LNCaP clone FGC (cell line): Measurements from ENCODE around the gene BOLA3.

Experiments used
- DNase-seq: peaks from one replicate; pipeline ENCODE4 v3.0.0-alpha.2; 2011; ENCODE audit warnings: low read depth
- H3K4me3 ChIP-seq: 2 replicates; pipeline ENCODE4 v1.5.1; 2011; ENCODE audit warnings: mild to moderate bottlenecking, low read depth, low read length, control low read depth
- CTCF ChIP-seq: IDR thresholded peaks from 2 replicates; pipeline ENCODE4 v1.5.1; 2012; ENCODE audit warnings: mild to moderate bottlenecking; ENCODE audit not compliant: control insufficient read depth, insufficient read depth; ENCODE audit errors: extremely low read depth

BOLA3 gene

GRCh38 chr2:74186038-74186437 lies 38.3 kb upstream of the BOLA3 start:
- H3K4me3 ChIP-seq = no peak overlapping the region
- no peak for TF ChIP-seq CTCF
- DNase-seq = no peak

DNA sequence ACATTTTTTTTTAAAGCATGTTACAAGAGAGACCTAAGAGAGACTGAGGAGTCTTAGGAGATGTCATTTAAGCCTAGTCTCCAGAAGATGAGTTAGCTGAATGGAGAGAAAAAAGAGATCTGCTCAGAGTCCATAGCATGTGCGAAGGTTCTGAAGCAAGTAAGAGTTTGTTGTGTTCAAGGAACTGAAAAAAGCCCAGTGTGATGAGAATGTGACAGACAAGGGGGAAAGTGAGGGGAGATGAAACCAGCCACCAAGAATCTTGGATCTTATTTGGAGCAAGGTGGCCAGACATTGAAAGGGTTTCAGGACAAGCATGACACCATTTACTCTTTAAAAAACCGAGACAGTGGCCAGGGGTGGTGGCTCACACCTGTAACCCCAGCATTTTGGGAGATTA lies 36.2 kb upstream of the BOLA3 start:
- H3K4me3 ChIP-seq = no peak overlapping the region
- no peak for DNase-seq
- no peak for TF ChIP-seq CTCF

DNA sequence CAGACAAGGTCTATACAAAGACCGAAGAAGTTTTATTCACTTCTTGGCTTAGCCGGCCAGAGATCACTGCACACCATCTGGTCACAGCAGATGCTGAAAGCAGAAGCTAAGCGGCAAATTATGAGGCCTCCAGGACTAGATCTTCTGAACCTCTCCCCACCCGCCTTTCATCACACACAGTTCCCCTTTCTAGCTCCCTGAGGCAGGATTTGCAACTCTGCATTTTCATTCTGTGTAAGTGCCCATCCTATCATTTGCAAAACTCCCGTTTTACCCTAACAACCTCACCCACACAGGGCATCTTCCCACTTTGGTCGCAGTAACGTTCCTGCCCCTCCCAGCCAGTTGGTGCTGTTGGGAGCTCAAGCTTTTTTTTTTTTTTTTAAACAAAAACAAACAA lies 34.0 kb upstream of the BOLA3 start:
- no peak overlapping the region for H3K4me3 ChIP-seq
- no peak for TF ChIP-seq CTCF
- DNase-seq = no peak

- no peak for TF ChIP-seq CTCF
- peak overlapping the region; percentile 82 for H3K4me3 ChIP-seq
- no peak for DNase-seq
Measured at GRCh38 chr2:74179063-74179865, 31.6 kb upstream of the BOLA3 start.

- peak within 1 kb of the TSS; percentile 82 for H3K4me3 ChIP-seq
- TF ChIP-seq CTCF = no peak
- peak; percentile 80 for DNase-seq
Measured at GRCh38 chr2:74178211-74179062, 30.7 kb upstream of the BOLA3 start, which contains the start of gene MOB1A. Gene MOB1A (minus strand): TSS chr2:74178879. CDS start chr2:74178674, 205 bp downstream.

DNA sequence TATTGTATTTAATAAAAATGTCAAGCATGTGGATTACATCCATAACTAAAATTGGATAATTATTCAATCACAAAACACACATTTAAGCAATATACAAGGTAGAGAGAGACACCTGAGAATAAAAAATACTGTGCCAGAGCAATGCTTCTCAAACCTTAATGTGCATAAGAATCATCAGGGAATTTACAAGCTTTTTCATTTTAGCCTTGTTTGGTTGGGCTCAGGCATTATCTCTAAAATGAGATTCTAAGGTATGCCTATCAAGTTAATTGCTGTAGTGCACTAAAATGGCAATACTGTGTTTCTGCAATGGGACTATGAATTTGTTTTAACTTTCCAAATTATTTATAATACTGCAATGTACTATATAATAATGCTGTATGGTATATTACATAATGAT lies 30.0 kb upstream of the BOLA3 start:
- TF ChIP-seq CTCF = no peak
- peak overlapping the region; percentile 82 for H3K4me3 ChIP-seq
- no peak for DNase-seq
